Thyroid gland (tissue), 4 donors: ENCODE data around the gene KRTAP5-7. TPM values are rescaled to one million over a fixed set of nuclear protein-coding genes. Genes with fewer than 3 reads are reported as not detected.

Source experiments
- DNase-seq, 2 donors: peaks; one replicate each; pipeline ENCODE4 v3.0.0-alpha.2; 2019
- H3K27ac ChIP-seq, 3 donors: fragments of 200-600 bp; sonication (generic); 1 replicate in 2 of 3; 2 replicates in 1 of 3; pipeline ENCODE4 v1.5.1; 2016 to 2019; ENCODE audit warnings: mild to moderate bottlenecking in 1 of 3, moderate library complexity in 1 of 3
- H3K27me3 ChIP-seq: fragments of 200-600 bp; sonication (generic); one replicate; pipeline ENCODE4 v1.5.1; 2019
- H3K36me3 ChIP-seq, 2 donors: fragments of 200-600 bp; sonication (generic); one replicate each; pipeline ENCODE4 v1.5.1; 2016 to 2019
- H3K4me1 ChIP-seq, 2 donors: fragments of 200-600 bp; sonication (generic); one replicate each; pipeline ENCODE4 v1.5.1; 2017 to 2019
- H3K4me3 ChIP-seq, 3 donors: fragments of 200-600 bp; sonication (generic); replicated peaks in 1 of 3; 1 replicate in 2 of 3; 2 replicates in 1 of 3; pipeline ENCODE4 v1.5.1; 2016; ENCODE audit warnings: mild to moderate bottlenecking in 1 of 3
- H3K9me3 ChIP-seq: fragments of 200-600 bp; sonication (generic); one replicate; pipeline ENCODE4 v1.5.1; 2017
- CTCF ChIP-seq, 6 experiments: fragments of 200-600 bp in 3 of 6; fragments of 450-650 bp in 3 of 6; sonication (generic) in 3 of 6; IDR thresholded peaks; one replicate each; pipeline ENCODE4 v1.5.1; 2016 to 2019; ENCODE audit warnings: antibody characterized with exemption in 6 of 6, mild to moderate bottlenecking in 2 of 6, inconsistent platforms in 1 of 6, moderate library complexity in 1 of 6
- POLR2A ChIP-seq, 2 donors: fragments of 450-650 bp; IDR thresholded peaks; one replicate each; pipeline ENCODE4 v1.6.1; 2017; ENCODE audit warnings: antibody characterized with exemption in 2 of 2, mild to moderate bottlenecking in 2 of 2, moderate library complexity in 1 of 2
- WGBS, 2 donors: methylation state at CpG; one replicate each; pipeline ENCODE4 v1.1.5; 2017; 5-methylcytosine and 5-hydroxymethylcytosine counted together
- intact Hi-C: fragments of 100-400 bp; cut with DNase I; formaldehyde crosslinking; loops from one replicate; pipeline ENCODE4 v1.15.1; 2023
- total RNA-seq, 4 donors: library from RNA; depleted of rRNA; stranded (reverse); fragments of >200 nt; gene quantifications; one replicate each; pipeline ENCODE4 v1.2.3, GENCODE V29; 2016

KRTAP5-7 gene
- total RNA-seq, 4 donors from 2014 or later = 1.2 TPM; not detected in 3

- TF ChIP-seq CTCF (IDR thresholded peaks at IDR 0.05) (no peak), POLR2A (IDR thresholded peaks at IDR 0.05) (no peak)
- Histone ChIP-seq H3K4me3 (no peak overlapping the region), H3K9me3 (no peaks in the 10 kb centered on the region), H3K36me3 (peaks cover 33 to 43% of the 10 kb centered on the region in 2 donors), H3K27me3 (no peaks in the 10 kb centered on the region), H3K4me1 (no peaks in the 10 kb centered on the region), H3K27ac (no peak overlapping the region)
- WGBS, 2 donors = 96 to 97% methylated on average over 17 to 18 of the region's 18 CpGs
- DNase-seq = no peak
- intact Hi-C loops = no loop called here
These were observed 41.6 kb upstream of the KRTAP5-7 start for GRCh38 chr11:71485466-71485865.

- H3K27me3 ChIP-seq = no peaks in the 10 kb centered on the region
- H3K36me3 ChIP-seq = peaks cover 32 to 39% of the 10 kb centered on the region in 2 donors
- no peak for TF ChIP-seq POLR2A (IDR thresholded peaks at IDR 0.05)
- no peak for TF ChIP-seq CTCF (IDR thresholded peaks at IDR 0.05)
- H3K4me1 ChIP-seq = no peaks in the 10 kb centered on the region
- no peak overlapping the region for H3K4me3 ChIP-seq
- no peak overlapping the region for H3K27ac ChIP-seq
- WGBS, 2 donors = 96 to 100% methylated on average over 1 of the region's 1 CpG
- no peaks in the 10 kb centered on the region for H3K9me3 ChIP-seq
- intact Hi-C loops = no loop called here
- no peak for DNase-seq
These were observed 40.7 kb upstream of the KRTAP5-7 start for GRCh38 chr11:71486320-71486719.

GRCh38 chr11:71488681-71489270 is 38.3 kb upstream of the KRTAP5-7 start:
- H3K4me1 ChIP-seq = no peaks in the 10 kb centered on the region
- H3K36me3 ChIP-seq = peaks cover 21 to 28% of the 10 kb centered on the region in 2 donors
- no peak overlapping the region for H3K27ac ChIP-seq
- WGBS, 2 donors = 83 to 89% methylated on average over 6 of the region's 6 CpGs
- no peak for TF ChIP-seq POLR2A (IDR thresholded peaks at IDR 0.05)
- no peak for TF ChIP-seq CTCF (IDR thresholded peaks at IDR 0.05)
- no peak for DNase-seq
- intact Hi-C loops = no loop called here
- no peaks in the 10 kb centered on the region for H3K27me3 ChIP-seq
- no peak overlapping the region for H3K4me3 ChIP-seq
- no peaks in the 10 kb centered on the region for H3K9me3 ChIP-seq

- H3K4me1 ChIP-seq = no peaks in the 10 kb centered on the region
- 82 to 86% methylated on average over 11 to 14 of the region's 15 CpGs for WGBS, 2 donors
- no peaks in the 10 kb centered on the region for H3K9me3 ChIP-seq
- peaks cover 19 to 21% of the 10 kb centered on the region in 2 donors for H3K36me3 ChIP-seq
- no peak overlapping the region for H3K4me3 ChIP-seq
- TF ChIP-seq POLR2A (IDR thresholded peaks at IDR 0.05) = no peak
- no peak for TF ChIP-seq CTCF (IDR thresholded peaks at IDR 0.05)
- no peak for DNase-seq
- intact Hi-C loops = no loop called here
- H3K27ac ChIP-seq = no peak overlapping the region
- no peaks in the 10 kb centered on the region for H3K27me3 ChIP-seq
These were observed 37.6 kb upstream of the KRTAP5-7 start for GRCh38 chr11:71489311-71490043.

GRCh38 chr11:71490044-71490730 is 36.9 kb upstream of the KRTAP5-7 start:
- DNase-seq = no peak
- 92 to 96% methylated on average over 23 of the region's 23 CpGs for WGBS, 2 donors
- H3K27me3 ChIP-seq = no peaks in the 10 kb centered on the region
- H3K4me3 ChIP-seq = no peak overlapping the region
- no peaks in the 10 kb centered on the region for H3K9me3 ChIP-seq
- no peak for TF ChIP-seq POLR2A (IDR thresholded peaks at IDR 0.05)
- no peak for TF ChIP-seq CTCF (IDR thresholded peaks at IDR 0.05)
- H3K4me1 ChIP-seq = no peaks in the 10 kb centered on the region
- peaks cover 14 to 22% of the 10 kb centered on the region in 2 donors for H3K36me3 ChIP-seq
- intact Hi-C loops = no loop called here
- no peak overlapping the region for H3K27ac ChIP-seq
